Choroid plexus epithelial cell (primary cell): Measurements from ENCODE around the gene OR6S1.
"Not testable (repeated sequence)": the region's sequence is repeated elsewhere in the genome, so short reads cannot be mapped to it uniquely, and the experiment has no call there.

Experiments used
- DNase-seq: peaks from one replicate; pipeline ENCODE4 v3.0.0-alpha.2; 2010; ENCODE audit warnings: low read depth
- H3K4me3 ChIP-seq: 2 replicates; pipeline ENCODE4 v1.5.1; 2011; ENCODE audit warnings: low read depth, mild to moderate bottlenecking, control low read depth, low read length, moderate library complexity
- CTCF ChIP-seq: conservative IDR thresholded peaks from 2 replicates; pipeline ENCODE4 v1.5.1; 2011; ENCODE audit warnings: low read depth, mild to moderate bottlenecking, control low read depth, inconsistent platforms, low read length, moderate library complexity

Gene OR6S1

GRCh38 chr14:20606190-20606901, 35.1 kb downstream of the OR6S1 start:
- peak; percentile 77 for TF ChIP-seq CTCF
- peak; percentile 62 for DNase-seq

GRCh38 chr14:20603813-20604690, 37.4 kb downstream of the OR6S1 start:
- no peak for TF ChIP-seq CTCF
- no peak overlapping the region for H3K4me3 ChIP-seq
- DNase-seq = no peak

More at GRCh38 chr14:20606190-20606901, 35.1 kb downstream of the OR6S1 start:
- no peak overlapping the region for H3K4me3 ChIP-seq

GRCh38 chr14:20602583-20602982, 38.9 kb downstream of the OR6S1 start:
- TF ChIP-seq CTCF = no peak
- no peak overlapping the region for H3K4me3 ChIP-seq

GRCh38 chr14:20601522-20601921, 40.0 kb downstream of the OR6S1 start:
- no peak overlapping the region for H3K4me3 ChIP-seq
- no peak for TF ChIP-seq CTCF
- no peak for DNase-seq

More at GRCh38 chr14:20602583-20602982, 38.9 kb downstream of the OR6S1 start:
- DNase-seq = no peak

- H3K4me3 ChIP-seq = no peak overlapping the region
- no peak for TF ChIP-seq CTCF
- DNase-seq = no peak
Observed at GRCh38 chr14:20597108-20597507, 44.4 kb downstream of the OR6S1 start.

GRCh38 chr14:20595726-20596125, 45.8 kb downstream of the OR6S1 start:
- DNase-seq, H3K4me3 ChIP-seq: not testable (repeated sequence)

GRCh38 chr14:20592574-20592973, 48.9 kb downstream of the OR6S1 start:
- no peak for DNase-seq
- TF ChIP-seq CTCF = no peak
- H3K4me3 ChIP-seq = no peak overlapping the region
